Left ventricle myocardium superior (tissue), 1 donor: ENCODE measurements around the gene GHRL. TPM values are rescaled to one million over a fixed set of nuclear protein-coding genes. Genes with fewer than 3 reads are reported as not detected.
A peak's percentile ranks its signal among the peaks of the same experiment; 100 is the strongest.
"Not testable (repeated sequence)": the region's sequence is repeated elsewhere in the genome, so short reads cannot be mapped to it uniquely, and the experiment has no call there.

Source experiments
- ATAC-seq: fragments of 200-7000 bp; cut with Tn5 transposase; one replicate; pipeline ENCODE4 v1.9.1; 2020; ENCODE audit warnings: mild to moderate bottlenecking, moderate library complexity
- DNase-seq: peaks from one replicate; pipeline ENCODE4 v3.0.0-alpha.2; 2020
- intact Hi-C: fragments of 100-400 bp; cut with micrococcal nuclease; formaldehyde crosslinking; loops from one replicate; pipeline ENCODE4 v1.11.0; 2022
- total RNA-seq: library from RNA; stranded (reverse); fragmentation: NEBNext Ultra II Directional; extraction: Animal tissue kit (Norgen Biotek cat#: 25700); gene quantifications from one replicate; pipeline ENCODE4 v1.2.1, GENCODE V29; 2021
- donor health status: DM: no; HTN: yes; CAD: no; lungs with severe emphysema.

Gene GHRL
- total RNA-seq, 1 donor from 2014 or later = not detected

DNA sequence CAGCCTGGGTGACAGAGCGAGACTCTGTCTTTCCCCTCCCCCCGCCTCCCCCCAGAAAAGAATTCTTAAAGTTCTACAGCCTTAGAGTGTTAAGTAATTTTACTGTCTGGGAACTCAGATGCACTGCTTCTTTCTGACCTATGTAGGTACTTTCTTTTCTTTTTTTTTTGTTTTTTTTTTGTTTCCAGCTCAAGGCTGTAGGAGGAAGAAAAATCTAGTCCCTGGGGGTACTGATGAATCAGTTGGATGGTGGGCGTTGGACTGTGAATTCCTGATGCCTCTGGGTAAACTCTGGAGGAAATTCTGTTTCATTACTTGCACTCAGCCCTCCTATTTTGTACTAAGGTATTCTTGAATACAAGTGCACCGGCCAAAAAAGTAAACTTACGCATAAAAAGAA, 10.8 kb downstream of the GHRL start:
- intact Hi-C loops = no loop called here
- no peak for ATAC-seq
- DNase-seq = no peak

DNA sequence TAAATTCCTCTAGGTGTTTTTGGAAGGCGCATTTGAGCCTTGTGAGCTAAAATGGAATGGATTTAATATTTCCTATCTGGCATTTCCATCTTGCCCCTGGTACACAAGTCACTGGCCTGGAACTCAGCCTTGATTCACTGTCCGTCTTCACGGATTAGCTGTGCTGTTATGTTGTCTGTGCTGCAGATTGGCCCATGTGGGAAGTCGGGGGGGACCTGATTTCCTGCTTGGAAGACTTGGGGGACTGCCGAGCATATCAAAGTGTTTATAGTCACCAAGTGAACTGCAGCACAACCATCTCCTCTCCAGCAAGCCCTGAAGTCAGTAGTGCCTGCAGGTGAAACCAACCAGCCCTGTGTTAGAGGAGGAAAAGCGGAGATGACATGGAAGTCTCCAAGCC, 12.2 kb downstream of the GHRL start:
- ATAC-seq (no peak), DNase-seq (no peak)
- intact Hi-C loops = no loop called here

DNA sequence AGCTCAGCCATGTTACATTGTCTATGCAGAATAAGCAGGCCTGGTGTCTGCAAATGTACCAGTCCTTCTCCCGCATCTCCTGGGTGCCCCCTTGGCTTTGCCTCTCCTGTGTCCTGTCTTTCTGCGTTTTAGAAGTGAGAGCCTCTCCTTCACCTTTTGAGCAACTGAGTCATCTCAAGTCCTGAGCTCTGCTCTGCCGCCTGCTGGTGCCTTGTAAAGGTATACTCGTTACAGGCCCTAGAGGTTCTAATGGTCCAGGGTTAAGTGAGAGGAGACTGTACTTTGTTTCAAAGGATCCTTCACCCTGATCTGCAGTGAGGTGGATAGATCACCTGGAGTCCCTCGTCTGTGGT, 12.6 kb downstream of the GHRL start:
- ATAC-seq = no peak

DNA sequence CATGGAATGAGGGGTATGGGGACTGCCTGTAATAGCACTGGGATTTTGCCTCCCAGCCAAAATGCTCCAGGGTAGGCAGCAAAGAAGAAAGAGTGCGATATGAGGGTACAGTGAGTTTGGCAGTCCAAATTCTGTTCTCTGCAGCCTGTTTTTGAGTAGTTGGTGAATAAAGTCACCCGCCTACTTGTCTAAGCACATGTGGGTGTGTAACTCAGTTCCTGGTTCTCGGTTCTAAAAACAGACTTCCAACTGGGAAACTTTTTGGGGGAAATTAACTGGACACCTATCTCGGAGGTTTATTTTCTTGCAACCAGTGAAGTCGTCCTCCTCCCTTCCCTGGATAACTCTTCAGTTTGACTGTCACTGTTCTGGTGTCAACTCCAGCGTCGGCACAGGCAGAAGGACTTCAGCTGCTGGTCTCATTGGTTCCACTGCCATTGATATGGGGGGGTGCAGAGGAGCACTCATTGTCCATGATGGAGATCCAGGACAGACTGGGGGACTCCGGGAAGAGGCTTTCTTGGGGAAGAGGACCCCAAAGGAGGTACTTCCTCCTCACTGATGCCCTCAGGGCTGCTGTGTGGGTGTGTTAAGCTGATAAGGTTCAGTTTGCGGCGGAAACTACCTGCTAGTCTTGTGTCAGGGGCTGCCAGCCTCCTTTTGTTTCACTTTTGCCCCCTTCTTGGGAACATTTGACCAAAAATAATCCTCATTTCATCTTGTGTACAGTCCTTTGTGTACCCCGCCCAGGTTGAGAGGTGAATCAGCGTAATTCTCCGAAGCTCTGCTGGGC, 13.2 kb downstream of the GHRL start:
- DNase-seq (no peak), ATAC-seq (no peak)
- intact Hi-C loops = no loop called here

More for the DNA sequence above, 12.6 kb downstream of the GHRL start:
- no peak for DNase-seq
- intact Hi-C loops = no loop called here

DNA sequence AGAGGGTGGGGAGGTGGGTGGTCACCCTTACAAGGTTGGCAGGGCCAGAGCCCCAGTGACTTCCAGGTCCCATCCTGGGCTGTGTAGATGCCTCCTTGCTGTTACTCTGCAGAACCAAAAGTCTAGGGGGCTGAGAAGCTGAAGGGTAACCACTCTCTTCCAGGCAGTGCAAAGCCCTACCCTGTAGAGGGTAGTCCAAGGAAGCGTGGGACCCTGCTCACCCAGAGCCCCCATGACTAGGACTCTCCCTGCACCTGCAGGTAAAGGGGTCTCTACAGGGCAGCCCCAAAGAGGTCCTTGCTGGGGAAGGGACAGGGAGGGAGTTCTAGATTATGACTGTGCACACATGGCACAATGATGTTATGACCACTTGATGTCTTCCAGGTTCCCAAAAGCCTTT, 14.2 kb downstream of the GHRL start:
- intact Hi-C loops = no loop called here
- ATAC-seq (no peak), DNase-seq (no peak)

DNA sequence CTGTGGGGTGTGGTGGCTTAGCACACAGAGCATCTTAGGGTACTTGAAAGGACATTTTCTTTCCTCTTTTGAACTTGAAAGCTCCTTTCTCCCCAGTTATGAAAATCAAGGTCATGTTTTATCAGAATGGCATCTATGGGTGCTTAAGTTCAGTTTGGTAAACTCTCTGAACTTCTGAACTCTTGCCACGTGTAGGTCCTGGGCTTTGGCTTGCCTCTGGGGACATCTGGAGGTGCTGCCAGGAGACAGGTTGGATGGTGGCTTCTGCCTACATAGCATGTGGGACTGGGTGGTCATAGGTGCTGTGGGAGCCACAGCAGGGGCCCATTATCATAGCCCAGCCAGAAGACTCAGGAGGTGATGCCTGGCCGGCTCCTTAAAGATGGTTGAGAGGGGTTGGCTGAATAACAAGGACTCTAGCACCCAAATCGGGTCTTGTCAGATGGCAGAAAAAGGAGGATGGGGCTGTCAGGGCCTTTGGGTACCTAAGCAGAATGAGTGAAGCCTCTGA, 15.6 kb downstream of the GHRL start:
- DNase-seq = no peak
- intact Hi-C loops = no loop called here
- no peak for ATAC-seq

DNA sequence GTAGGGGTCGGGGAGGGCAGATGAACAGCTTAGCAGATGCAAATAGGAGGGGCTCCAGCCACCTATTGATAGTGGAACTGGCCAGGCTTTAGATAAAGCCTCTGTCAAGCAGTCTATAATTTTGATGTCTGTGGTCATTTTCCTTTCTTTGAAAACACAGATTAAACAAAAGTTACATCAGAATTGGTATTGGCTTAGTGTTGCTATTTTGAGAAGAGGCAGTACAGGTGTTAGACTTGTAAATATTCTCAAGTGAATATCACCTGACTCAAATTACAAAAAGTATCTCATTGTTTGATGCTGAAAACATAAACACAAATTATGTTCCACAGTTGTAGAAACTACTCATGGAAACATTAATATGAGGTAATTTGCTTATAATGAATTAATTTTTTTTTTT, 18.1 kb downstream of the GHRL start:
- DNase-seq (no peak), ATAC-seq (no peak)
- intact Hi-C loops = no loop called here

DNA sequence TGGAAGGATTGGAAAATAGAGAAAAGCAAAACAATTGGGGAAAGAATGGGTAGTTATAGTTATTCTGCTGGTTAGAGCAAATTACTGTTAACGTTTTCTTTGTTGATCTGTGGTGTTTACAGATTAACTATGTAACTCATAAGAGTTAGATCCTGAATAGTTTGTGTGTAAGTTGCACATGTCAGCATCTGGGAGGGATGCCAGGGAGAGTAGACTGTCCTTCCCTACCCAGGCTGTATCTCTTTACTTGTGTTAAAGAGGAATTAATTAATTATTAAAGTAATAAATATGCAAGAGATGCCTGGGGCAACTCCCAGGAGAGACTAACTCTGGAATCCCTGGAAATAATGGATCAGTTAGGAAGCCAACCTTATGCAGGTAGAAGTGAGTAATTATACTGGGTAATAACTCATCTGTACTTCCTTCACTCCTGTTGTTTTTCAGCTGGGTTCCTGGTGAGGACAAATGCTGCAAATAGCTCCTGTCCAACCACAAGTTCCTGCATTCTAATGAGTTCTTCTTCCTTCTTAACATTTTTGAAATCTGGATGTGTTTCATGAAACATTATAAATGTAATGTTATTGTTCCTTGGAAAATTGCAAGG, 18.9 kb downstream of the GHRL start:
- ATAC-seq (peak; percentile 57), DNase-seq (no peak)
- intact Hi-C loops = no loop called here

DNA sequence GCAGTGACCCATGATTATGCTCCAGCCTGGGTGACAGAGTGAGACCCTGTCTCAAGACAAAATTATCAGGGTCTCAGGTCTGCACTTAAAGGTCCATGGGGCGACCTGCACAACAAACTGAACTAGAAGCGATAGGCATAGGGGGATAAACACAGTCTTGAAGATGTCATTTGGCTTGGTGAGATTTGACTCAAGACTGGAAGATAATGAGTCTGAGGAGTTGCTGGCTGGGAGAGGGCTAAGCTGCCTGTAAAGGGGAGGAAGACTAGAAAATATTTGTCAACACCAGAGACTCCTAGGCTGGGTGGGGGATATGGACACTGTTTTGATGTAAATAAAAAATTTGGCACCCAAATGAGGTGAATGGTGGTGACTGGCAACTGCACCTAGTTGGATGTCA, 19.8 kb downstream of the GHRL start:
- DNase-seq (no peak), ATAC-seq (no peak)
- intact Hi-C loops = no loop called here

DNA sequence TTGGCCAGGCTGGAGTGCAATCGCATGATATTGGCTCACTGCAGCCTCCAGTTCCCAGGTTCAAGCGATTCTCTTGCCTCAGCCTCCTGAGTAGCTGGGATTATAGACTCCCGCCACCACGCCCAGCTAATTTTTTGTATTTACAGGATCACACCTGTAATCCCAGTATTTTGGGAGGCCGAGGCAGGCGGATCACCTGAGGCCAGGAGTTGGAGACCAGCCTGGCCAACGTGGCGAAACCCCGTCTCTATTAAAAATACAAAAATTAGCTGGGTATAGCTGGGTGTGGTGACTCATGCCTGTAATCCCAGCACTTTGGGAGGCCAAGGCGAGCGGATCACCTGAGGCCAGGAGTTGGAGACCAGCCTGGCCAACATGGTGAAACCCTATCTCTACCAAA, 20.3 kb downstream of the GHRL start:
- DNase-seq, intact Hi-C loops, ATAC-seq: not testable (repeated sequence)

DNA sequence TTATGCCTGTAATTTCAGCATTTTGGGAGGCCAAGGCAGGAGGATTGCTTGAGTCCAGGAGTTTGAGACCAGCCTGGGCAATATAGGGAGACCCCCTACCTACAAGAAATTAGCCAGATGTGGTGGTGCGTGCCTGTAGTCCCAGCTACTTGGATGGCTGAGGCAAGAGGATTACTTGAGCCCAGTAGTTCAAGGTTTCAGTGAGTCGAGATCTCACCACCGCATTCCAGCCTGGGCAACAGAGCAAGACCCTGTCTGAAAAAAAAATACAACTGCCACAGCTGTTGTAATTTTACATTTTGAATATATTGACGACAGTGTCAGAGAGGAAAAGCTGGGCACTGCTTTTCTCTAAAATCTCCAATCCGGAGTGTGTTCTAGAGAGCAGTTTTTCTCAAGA, 23.3 kb downstream of the GHRL start:
- intact Hi-C loops = no loop called here
- no peak for ATAC-seq
- no peak for DNase-seq

DNA sequence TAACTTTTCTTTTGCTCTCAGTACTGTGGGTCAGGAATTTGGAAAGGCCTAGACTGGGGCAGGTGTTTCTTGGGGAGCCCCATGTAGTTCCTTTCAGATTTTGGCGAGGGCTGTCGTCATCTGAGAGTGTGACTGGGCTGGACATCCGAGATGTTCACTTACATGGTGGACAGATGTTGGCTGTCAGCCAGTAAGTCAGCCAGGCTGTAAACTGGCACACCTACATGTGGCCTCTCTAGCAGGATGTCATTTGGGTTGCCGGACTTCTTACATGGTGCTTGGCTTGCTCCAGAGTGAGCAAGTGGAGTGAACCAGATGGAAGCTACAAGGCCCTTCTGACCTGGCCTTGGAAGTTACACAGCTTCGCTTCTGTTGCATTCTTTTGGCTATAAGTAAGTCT, 23.8 kb downstream of the GHRL start:
- ATAC-seq = no peak
- intact Hi-C loops = no loop called here
- no peak for DNase-seq

DNA sequence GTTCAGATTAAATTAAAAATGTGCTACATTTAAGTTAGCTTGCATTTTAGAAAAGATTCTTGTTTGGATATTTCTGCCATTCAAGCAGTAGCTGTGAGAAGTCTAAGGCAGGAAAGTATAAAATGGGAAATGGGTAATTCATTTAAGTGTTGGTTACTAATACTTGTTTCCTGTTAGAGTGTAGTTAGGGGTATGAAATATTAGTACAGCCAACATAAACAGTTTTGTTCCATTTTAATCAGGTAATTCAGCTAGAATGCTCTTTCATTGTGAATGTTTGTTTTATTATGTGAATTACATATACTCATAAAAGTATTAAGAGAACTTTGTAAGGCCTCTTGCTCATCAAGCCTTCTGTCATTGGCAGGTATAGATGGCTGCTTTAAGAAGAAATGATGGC, 24.6 kb downstream of the GHRL start:
- ATAC-seq (no peak), DNase-seq (no peak)

DNA sequence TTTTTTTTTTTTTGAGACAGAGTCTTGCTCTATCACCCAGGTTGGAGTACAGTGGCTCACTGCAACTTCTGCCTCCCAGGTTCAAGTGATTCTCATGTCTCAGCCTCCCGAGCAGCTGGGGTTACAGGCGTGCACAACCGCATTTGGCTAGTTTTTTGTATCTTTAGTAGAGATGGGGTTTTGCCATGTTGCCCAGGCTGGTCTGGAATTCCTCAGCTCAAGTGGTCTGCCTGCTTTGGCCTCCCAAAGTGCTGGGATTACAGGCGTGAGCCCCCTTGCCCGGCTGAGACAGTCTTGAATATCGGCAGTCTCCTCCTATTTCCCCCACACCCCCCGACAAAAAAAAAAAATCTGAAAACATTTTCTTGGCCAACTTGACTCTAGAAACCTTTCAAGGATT, 25.8 kb downstream of the GHRL start:
- intact Hi-C loops, DNase-seq, ATAC-seq: not testable (repeated sequence)

More for the DNA sequence above, 24.6 kb downstream of the GHRL start:
- intact Hi-C loops = no loop called here

DNA sequence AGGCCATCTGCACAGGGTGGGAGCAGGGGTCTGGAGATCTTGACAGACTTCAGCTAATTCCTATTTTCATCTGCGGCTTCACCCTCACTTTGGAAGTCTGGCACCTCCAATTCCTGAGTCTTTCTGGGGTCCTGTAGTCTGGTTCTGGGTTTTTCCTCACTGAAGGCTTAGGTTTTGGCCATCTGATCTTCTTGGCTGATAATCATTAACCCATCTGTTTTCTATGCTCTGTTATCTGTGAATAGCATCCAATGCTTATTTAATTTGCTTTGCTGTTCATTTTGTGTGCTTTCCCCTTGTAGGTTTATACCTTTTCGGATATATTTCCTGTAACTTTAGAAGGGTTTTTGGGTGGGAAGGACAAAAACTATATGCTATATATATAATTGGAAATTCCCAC, 26.9 kb downstream of the GHRL start:
- intact Hi-C loops = no loop called here
- DNase-seq (no peak), ATAC-seq (no peak)

DNA sequence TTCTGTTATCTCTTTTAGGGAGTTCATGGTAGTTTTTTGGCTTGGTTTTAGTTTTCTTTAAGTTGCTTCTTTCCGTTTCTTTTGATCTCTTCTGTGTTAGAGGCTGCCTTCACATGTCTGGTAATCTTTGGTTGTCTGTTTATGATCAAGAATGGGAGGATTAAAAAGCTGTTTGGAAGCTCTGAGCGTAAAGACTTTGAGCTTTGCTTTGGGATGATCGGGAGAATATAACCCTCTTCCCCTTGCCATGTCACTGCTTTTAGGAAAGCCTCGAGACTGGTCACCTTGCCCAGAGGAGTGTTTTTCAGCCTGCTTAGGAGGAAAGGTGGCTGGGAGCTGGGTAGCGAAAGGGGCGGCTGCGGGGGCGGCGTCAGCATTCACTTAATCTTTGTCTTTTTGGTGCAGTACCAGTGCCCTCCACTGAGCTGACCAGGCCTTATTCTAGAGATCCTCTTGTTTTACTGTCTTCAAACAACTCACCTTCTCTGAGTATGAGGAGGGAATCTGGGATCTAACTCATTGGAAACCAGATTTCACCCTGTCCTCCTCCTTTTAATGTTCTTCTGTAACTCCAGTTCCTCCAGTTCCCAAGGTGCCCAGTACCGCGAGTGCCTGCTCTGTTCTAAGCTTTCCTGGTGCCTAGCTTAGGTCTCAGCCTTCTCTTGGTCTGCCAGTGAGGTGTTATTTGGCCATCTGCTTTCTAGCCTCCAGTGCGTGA, 28.9 kb downstream of the GHRL start:
- DNase-seq = no peak
- intact Hi-C loops = no loop called here
- peak; percentile 49 for ATAC-seq

DNA sequence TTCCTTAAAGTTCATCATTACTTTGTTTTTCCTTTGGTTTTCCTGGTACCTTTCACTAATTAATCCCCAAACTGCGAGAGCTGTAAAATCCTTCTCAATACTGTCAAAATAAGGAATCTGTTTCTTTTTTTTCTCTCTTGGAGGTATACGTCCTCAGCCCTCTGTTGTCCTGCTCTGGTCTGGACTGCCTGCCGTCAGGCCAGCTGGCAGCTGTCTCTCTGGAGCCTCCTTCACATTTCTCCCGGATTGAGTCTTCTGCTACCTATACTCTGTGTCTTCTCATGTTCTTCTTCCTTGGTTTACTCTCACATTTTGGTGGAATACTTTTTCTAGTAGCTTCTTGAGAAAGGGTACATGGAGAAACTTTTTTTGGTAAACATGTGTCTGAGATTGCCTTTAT, 30.7 kb downstream of the GHRL start:
- DNase-seq = no peak
- intact Hi-C loops = no loop called here

DNA sequence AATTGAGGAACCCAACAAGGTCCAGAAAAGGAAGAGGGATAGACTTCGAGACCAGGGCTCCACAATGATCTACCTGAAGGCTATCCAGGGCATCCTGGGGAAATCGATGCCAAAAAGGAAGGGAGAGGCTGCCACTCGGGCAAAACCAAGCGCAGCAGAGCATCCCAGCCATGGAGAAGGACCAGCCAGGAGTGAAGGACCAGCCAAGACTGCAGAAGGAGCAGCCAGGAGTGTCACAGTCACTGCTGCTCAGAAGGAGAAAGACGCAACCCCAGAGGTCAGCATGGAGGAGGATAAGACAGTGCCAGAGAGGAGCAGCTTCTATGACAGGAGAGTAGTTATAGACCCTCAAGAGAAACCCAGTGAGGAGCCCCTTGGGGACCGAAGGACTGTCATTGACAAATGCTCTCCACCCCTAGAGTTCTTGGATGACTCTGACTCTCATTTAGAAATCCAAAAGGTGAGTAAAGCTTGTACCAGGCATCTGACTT, 32.5 kb downstream of the GHRL start:
- ATAC-seq (no peak), DNase-seq (no peak)

More for the DNA sequence above, 30.7 kb downstream of the GHRL start:
- peak; percentile 38 for ATAC-seq

DNA sequence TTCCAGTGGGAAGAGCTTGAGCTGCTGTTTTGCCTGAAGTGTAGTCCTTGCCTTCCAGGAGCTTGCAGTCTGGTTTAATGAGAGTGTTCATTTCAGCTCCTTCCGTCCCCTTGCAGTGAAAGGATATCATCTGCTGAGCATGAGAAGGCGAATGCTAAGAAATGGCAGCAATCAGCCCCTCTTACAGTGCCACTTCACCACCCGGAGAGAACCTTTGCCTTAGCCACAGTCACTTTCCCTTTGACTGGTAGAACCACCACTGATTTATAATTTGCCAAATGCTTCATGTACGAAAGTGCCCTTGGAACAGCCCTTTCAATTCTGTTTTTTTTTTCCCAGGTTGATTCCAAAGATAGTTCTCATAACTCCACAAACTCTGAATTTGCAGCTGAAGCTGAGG, 32.9 kb downstream of the GHRL start:
- DNase-seq = no peak

More for the DNA sequence above, 32.5 kb downstream of the GHRL start:
- intact Hi-C loops = no loop called here

DNA sequence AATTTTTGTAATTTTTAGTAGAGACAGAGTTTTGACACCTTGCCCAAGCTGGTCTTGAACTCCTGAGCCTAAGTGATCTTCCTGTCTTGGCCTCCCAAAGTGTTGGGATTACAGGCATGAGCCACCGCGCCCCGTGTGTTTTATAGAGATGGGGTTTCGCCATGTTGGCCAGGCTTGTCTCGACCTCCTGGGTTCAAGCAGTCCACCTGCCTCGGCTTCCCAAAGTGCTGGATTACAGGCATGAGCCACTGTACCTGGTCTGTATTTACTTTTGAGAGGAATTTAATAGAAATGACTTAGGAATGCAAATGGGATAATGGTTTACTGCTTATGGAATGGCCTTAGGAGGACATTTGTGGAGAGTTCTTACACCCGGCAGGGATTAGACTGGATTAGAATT, 33.7 kb downstream of the GHRL start:
- DNase-seq = no peak
- no peak for ATAC-seq
- intact Hi-C loops = no loop called here

More for the DNA sequence above, 32.9 kb downstream of the GHRL start:
- ATAC-seq = no peak
- intact Hi-C loops = no loop called here
